HCT116 (cell line): Measurements from ENCODE around the gene PRELP.

Experiments
- CTCF ChIP-seq, 3 experiments: fragments of 200-600 bp in 1 of 3; sonication (generic) in 1 of 3; IDR thresholded peaks in 2 of 3; conservative IDR thresholded peaks in 1 of 3; 2 replicates each; pipeline ENCODE4 v1.5.1; 2012 to 2017; ENCODE audit warnings: low read depth in 2 of 3, low read length in 2 of 3, antibody characterized with exemption in 1 of 3, borderline replicate concordance in 1 of 3, control low read depth in 1 of 3, mild to moderate bottlenecking in 1 of 3, mixed read lengths in 1 of 3, mixed run types in 1 of 3, moderate library complexity in 1 of 3; ENCODE audit not compliant: insufficient read depth in 1 of 3
- POLR2AphosphoS5 ChIP-seq: IDR thresholded peaks from 2 replicates; pipeline ENCODE4 v1.6.1; 2011; ENCODE audit warnings: mild to moderate bottlenecking, low read depth, low read length, moderate library complexity

GRCh38 chr1:203516906-203517305 is 41.3 kb downstream of the PRELP start:
- TF ChIP-seq POLR2AphosphoS5 (no peak), CTCF (IDR thresholded peaks at IDR 0.05 in 2 of 3, conservative IDR thresholded peaks at IDR 0.05 in 1 of 3; ENCODE audit: borderline replicate concordance in 1 of 3, insufficient read depth in 1 of 3, low read depth in 2 of 3, low read length in 2 of 3) (no peak)
